Measurements from ENCODE around the gene ZNF101.

The ZNF101 gene

GRCh38 chr19:19642506-19643157 lies 26.0 kb upstream of the ZNF101 start:
- 26 to 29% methylated on average over 15 to 16 of the region's 16 CpGs for WGBS, 2 experiments
- H3K4me3 ChIP-seq (ENCODE audit: insufficient read depth, low read depth, low read length), result peak overlapping the region; percentile 79
- H3K9me3 ChIP-seq (ENCODE audit: control insufficient read depth, low read length), result no peaks in the 10 kb centered on the region
- peaks cover 20% of the 10 kb centered on the region for H3K36me3 ChIP-seq (ENCODE audit: control insufficient read depth, insufficient read depth, low read length)
- no peak overlapping the region for H3K27ac ChIP-seq (ENCODE audit: insufficient read depth, low read depth, low read length, poor library complexity, severe bottlenecking)
- H3K4me1 ChIP-seq (ENCODE audit: control insufficient read depth, insufficient read depth, low read length), result peaks cover 9% of the 10 kb centered on the region
- peaks cover 9% of the 10 kb centered on the region for H3K27me3 ChIP-seq (ENCODE audit: control insufficient read depth, insufficient read depth, low read length, poor library complexity, severe bottlenecking)

- H3K4me1 ChIP-seq (ENCODE audit: control insufficient read depth, insufficient read depth, low read length), result peaks cover 9% of the 10 kb centered on the region
- H3K27me3 ChIP-seq (ENCODE audit: control insufficient read depth, insufficient read depth, low read length, poor library complexity, severe bottlenecking), result peaks cover 9% of the 10 kb centered on the region
- peak within 1 kb of the TSS; percentile 79 for H3K4me3 ChIP-seq (ENCODE audit: insufficient read depth, low read depth, low read length)
- no peaks in the 10 kb centered on the region for H3K9me3 ChIP-seq (ENCODE audit: control insufficient read depth, low read length)
- peak within 1 kb of the TSS; percentile 69 for H3K27ac ChIP-seq (ENCODE audit: insufficient read depth, low read depth, low read length, poor library complexity, severe bottlenecking)
- peaks cover 22% of the 10 kb centered on the region for H3K36me3 ChIP-seq (ENCODE audit: control insufficient read depth, insufficient read depth, low read length)
- WGBS, 2 experiments, result 1% methylated on average over 50 of the region's 50 CpGs
Observed at GRCh38 chr19:19643158-19644053, 25.2 kb upstream of the ZNF101 start, which contains the start of gene GMIP. GMIP (minus strand) TSS chr19:19643657; CDS start chr19:19643529, 128 bp downstream.

DNA sequence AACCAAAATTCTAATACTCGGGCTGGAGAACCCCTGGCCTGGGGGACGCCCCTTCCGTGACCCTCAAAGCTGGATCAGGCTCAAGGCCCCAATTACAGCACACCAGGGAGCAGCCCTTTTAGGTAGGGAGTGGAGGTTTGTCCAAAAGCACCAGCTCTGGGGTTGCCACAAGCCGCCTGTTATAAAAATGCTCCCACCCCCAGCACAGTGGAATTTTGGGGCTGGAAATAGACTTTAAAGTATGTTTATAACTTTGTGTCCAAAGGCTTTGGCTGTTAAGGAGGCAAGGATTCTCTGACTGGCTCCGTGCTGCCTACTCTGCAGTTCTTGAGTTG lies 24.6 kb upstream of the ZNF101 start:
- 56 to 65% methylated on average over 5 of the region's 5 CpGs for WGBS, 2 experiments
- Histone ChIP-seq H3K27me3 (ENCODE audit: control insufficient read depth, insufficient read depth, low read length, poor library complexity, severe bottlenecking) (peaks cover 9% of the 10 kb centered on the region), H3K36me3 (ENCODE audit: control insufficient read depth, insufficient read depth, low read length) (peaks cover 22% of the 10 kb centered on the region), H3K4me3 (ENCODE audit: insufficient read depth, low read depth, low read length) (peak overlapping the region; percentile 79), H3K4me1 (ENCODE audit: control insufficient read depth, insufficient read depth, low read length) (peaks cover 9% of the 10 kb centered on the region), H3K27ac (ENCODE audit: insufficient read depth, low read depth, low read length, poor library complexity, severe bottlenecking) (no peak overlapping the region), H3K9me3 (ENCODE audit: control insufficient read depth, low read length) (no peaks in the 10 kb centered on the region)

DNA sequence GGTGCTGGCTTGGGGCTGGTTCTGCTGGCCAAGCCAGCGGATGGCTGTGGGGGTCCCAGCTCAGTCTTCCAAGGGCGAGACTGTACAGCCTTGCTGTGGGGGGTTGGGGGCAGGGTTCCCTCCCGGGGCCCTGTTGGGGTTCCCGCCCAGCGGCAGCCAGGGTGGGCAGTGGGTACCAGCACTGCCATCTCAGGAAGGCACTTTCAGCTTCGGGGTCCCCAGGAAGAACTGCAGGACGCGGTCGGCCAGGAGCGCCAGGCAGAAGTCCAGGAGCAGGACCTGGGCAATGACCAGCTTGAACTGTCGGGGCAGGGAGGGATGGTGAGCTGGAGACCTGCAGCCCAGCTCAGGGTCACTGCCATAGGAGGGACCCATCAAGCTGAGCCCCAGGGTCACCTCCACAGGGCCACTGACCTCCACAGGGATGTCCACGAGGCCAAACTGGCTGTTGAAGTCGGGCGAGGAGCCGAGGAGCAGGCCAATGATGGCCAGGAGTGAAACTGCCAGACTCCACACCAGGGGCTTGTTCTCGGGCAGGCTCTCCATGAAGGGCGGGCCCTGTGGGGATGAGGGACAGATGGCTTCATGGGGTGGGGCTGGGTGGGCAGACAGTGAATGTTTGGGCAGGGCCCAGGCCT lies 23.3 kb upstream of the ZNF101 start:
- Histone ChIP-seq H3K4me1 (ENCODE audit: control insufficient read depth, insufficient read depth, low read length) (peaks cover 9% of the 10 kb centered on the region), H3K27ac (ENCODE audit: insufficient read depth, low read depth, low read length, poor library complexity, severe bottlenecking) (no peak overlapping the region), H3K27me3 (ENCODE audit: control insufficient read depth, insufficient read depth, low read length, poor library complexity, severe bottlenecking) (peaks cover 9% of the 10 kb centered on the region), H3K4me3 (ENCODE audit: insufficient read depth, low read depth, low read length) (no peak overlapping the region), H3K9me3 (ENCODE audit: control insufficient read depth, low read length) (no peaks in the 10 kb centered on the region), H3K36me3 (ENCODE audit: control insufficient read depth, insufficient read depth, low read length) (peaks cover 28% of the 10 kb centered on the region)
- WGBS, 2 experiments, result 96 to 97% methylated on average over 17 of the region's 17 CpGs

GRCh38 chr19:19647037-19647835 lies 21.4 kb upstream of the ZNF101 start:
- Histone ChIP-seq H3K27ac (ENCODE audit: insufficient read depth, low read depth, low read length, poor library complexity, severe bottlenecking) (no peak overlapping the region), H3K27me3 (ENCODE audit: control insufficient read depth, insufficient read depth, low read length, poor library complexity, severe bottlenecking) (peaks cover 9% of the 10 kb centered on the region), H3K4me1 (ENCODE audit: control insufficient read depth, insufficient read depth, low read length) (peaks cover 9% of the 10 kb centered on the region), H3K4me3 (ENCODE audit: insufficient read depth, low read depth, low read length) (no peak overlapping the region), H3K36me3 (ENCODE audit: control insufficient read depth, insufficient read depth, low read length) (peaks cover 46% of the 10 kb centered on the region), H3K9me3 (ENCODE audit: control insufficient read depth, low read length) (no peaks in the 10 kb centered on the region)
- WGBS, 2 experiments, result 96% methylated on average over 29 of the region's 29 CpGs

GRCh38 chr19:19649155-19649554 lies 19.5 kb upstream of the ZNF101 start:
- H3K4me3 ChIP-seq (ENCODE audit: insufficient read depth, low read depth, low read length), result no peak overlapping the region
- H3K27ac ChIP-seq (ENCODE audit: insufficient read depth, low read depth, low read length, poor library complexity, severe bottlenecking), result no peak overlapping the region
- peaks cover 60% of the 10 kb centered on the region for H3K36me3 ChIP-seq (ENCODE audit: control insufficient read depth, insufficient read depth, low read length)
- H3K9me3 ChIP-seq (ENCODE audit: control insufficient read depth, low read length), result no peaks in the 10 kb centered on the region
- H3K4me1 ChIP-seq (ENCODE audit: control insufficient read depth, insufficient read depth, low read length), result no peaks in the 10 kb centered on the region
- 94 to 95% methylated on average over 6 of the region's 6 CpGs for WGBS, 2 experiments
- no peaks in the 10 kb centered on the region for H3K27me3 ChIP-seq (ENCODE audit: control insufficient read depth, insufficient read depth, low read length, poor library complexity, severe bottlenecking)

DNA sequence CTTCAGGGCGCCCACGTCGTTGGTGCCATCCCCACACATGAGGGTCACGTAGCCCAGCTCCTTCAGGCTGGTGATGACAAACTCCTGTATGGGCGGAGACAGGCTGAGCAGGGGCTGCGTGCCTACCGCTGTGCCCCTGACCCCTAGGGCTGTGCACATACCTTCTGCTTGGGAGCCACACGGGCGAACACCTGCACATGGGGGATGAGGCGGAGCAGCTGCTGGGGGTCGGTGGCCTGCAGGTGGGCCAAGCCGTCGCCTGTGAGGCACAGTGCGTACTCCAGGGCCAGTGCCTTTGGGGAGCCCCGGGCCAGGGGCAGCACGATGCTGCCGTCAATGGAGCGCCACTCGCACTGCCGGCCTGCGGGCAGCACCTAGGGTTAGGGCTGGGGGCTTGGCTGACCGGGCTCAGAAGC lies 19.1 kb upstream of the ZNF101 start:
- Histone ChIP-seq H3K27me3 (ENCODE audit: control insufficient read depth, insufficient read depth, low read length, poor library complexity, severe bottlenecking) (no peaks in the 10 kb centered on the region), H3K27ac (ENCODE audit: insufficient read depth, low read depth, low read length, poor library complexity, severe bottlenecking) (no peak overlapping the region), H3K36me3 (ENCODE audit: control insufficient read depth, insufficient read depth, low read length) (peaks cover 64% of the 10 kb centered on the region), H3K4me1 (ENCODE audit: control insufficient read depth, insufficient read depth, low read length) (no peaks in the 10 kb centered on the region), H3K4me3 (ENCODE audit: insufficient read depth, low read depth, low read length) (no peak overlapping the region), H3K9me3 (ENCODE audit: control insufficient read depth, low read length) (no peaks in the 10 kb centered on the region)
- WGBS, 2 experiments, result 95 to 97% methylated on average over 22 of the region's 22 CpGs

GRCh38 chr19:19650331-19650730 lies 18.3 kb upstream of the ZNF101 start:
- Histone ChIP-seq H3K4me1 (ENCODE audit: control insufficient read depth, insufficient read depth, low read length) (no peaks in the 10 kb centered on the region), H3K27me3 (ENCODE audit: control insufficient read depth, insufficient read depth, low read length, poor library complexity, severe bottlenecking) (no peaks in the 10 kb centered on the region), H3K36me3 (ENCODE audit: control insufficient read depth, insufficient read depth, low read length) (peaks cover 66% of the 10 kb centered on the region), H3K9me3 (ENCODE audit: control insufficient read depth, low read length) (no peaks in the 10 kb centered on the region), H3K4me3 (ENCODE audit: insufficient read depth, low read depth, low read length) (no peak overlapping the region), H3K27ac (ENCODE audit: insufficient read depth, low read depth, low read length, poor library complexity, severe bottlenecking) (no peak overlapping the region)
- 95% methylated on average over 9 of the region's 9 CpGs for WGBS, 2 experiments

DNA sequence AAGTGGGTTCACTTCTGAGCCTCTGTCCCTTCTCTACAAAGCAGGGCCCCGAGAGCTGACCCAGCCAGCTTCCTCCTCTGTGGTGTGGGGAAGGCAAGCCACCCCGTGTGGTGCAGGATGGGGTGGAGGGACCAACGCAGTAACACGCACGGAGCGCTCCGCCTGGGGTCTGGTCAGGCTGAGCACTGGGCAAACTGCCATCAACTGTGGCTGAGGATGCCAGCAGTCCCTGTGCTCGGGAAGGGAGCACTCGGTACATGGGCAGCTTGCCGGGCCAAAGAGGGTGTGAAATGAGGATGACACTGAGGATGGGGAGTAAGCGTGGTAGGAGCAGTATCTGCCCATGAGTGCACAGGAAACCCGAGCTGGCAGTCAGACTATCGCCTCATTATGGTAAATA lies 17.6 kb upstream of the ZNF101 start:
- Histone ChIP-seq H3K4me1 (ENCODE audit: control insufficient read depth, insufficient read depth, low read length) (no peaks in the 10 kb centered on the region), H3K27me3 (ENCODE audit: control insufficient read depth, insufficient read depth, low read length, poor library complexity, severe bottlenecking) (no peaks in the 10 kb centered on the region), H3K4me3 (ENCODE audit: insufficient read depth, low read depth, low read length) (no peak overlapping the region), H3K36me3 (ENCODE audit: control insufficient read depth, insufficient read depth, low read length) (peaks cover 70% of the 10 kb centered on the region), H3K27ac (ENCODE audit: insufficient read depth, low read depth, low read length, poor library complexity, severe bottlenecking) (no peak overlapping the region), H3K9me3 (ENCODE audit: control insufficient read depth, low read length) (no peaks in the 10 kb centered on the region)
- WGBS, 2 experiments, result 94 to 98% methylated on average over 13 of the region's 13 CpGs
